Endothelial cell of umbilical vein (primary cell): ENCODE measurements around the gene ANAPC5. TPM values are rescaled to one million over a fixed set of nuclear protein-coding genes. Genes with fewer than 3 reads are reported as not detected.

Source experiments
- BruUV-seq: library from RNA; stranded (reverse); fragments of 400-500 nt; replicated peaks from 2 replicates; lab custom pipeline; 2021; lab: Mats Ljungman, UMichigan
- CTCF ChIA-PET: fragments of 300-600, 350-600 bp; sonication (Branson Sonifier 250); formaldehyde crosslinking; loops from one replicate; lab custom pipeline; 2021; ENCODE audit warnings: antibody characterized with exemption, inconsistent platforms; lab: Charles Lee
- POLR2A ChIA-PET: fragments of 300-600, 350-600 bp; sonication (Branson Sonifier 250); formaldehyde crosslinking; loops from one replicate; lab custom pipeline; 2021; ENCODE audit warnings: antibody characterized with exemption, inconsistent platforms; lab: Charles Lee
- DNase-seq: peaks from one replicate; pipeline ENCODE4 v3.0.0-alpha.2; 2011; ENCODE audit warnings: low read depth, low spot score
- FAIRE-seq: peaks from 2 replicates; lab custom pipeline; 2011; peaks lifted over from hg19 to GRCh38; lab: Jason Lieb, UNC
- H2AFZ ChIP-seq: 2 replicates; pipeline ENCODE4 v1.6.0; 2012; ENCODE audit warnings: low read depth, low read length, control low read depth, inconsistent platforms
- H3K27ac ChIP-seq: 2 replicates; pipeline ENCODE4 v1.5.1; 2011; ENCODE audit warnings: low read depth, mild to moderate bottlenecking, control low read depth, low read length, moderate library complexity; ENCODE audit not compliant: insufficient read depth
- H3K27me3 ChIP-seq, 2 experiments: 2 replicates each; pipeline versions ENCODE4 v1.6.0 to v1.6.1; 2011; ENCODE audit warnings: low read length in 2 of 2, mixed read lengths in 1 of 2; ENCODE audit not compliant: control insufficient read depth in 2 of 2, insufficient read depth in 2 of 2
- H3K36me3 ChIP-seq, 2 experiments: 2 replicates in 1 of 2; 3 replicates in 1 of 2; pipeline ENCODE4 v1.5.1; 2011; ENCODE audit warnings: low read length in 2 of 2, mild to moderate bottlenecking in 1 of 2, moderate library complexity in 1 of 2; ENCODE audit not compliant: control insufficient read depth in 2 of 2, insufficient read depth in 2 of 2; ENCODE audit errors: extremely low read depth in 1 of 2
- H3K4me1 ChIP-seq: 3 replicates; pipeline ENCODE4 v1.5.1; 2011; ENCODE audit warnings: mild to moderate bottlenecking, low read length; ENCODE audit not compliant: control insufficient read depth, insufficient read depth; ENCODE audit errors: extremely low read depth
- H3K4me2 ChIP-seq: 2 replicates; pipeline ENCODE4 v1.6.1; 2011; ENCODE audit warnings: low read length, control low read depth, mixed read lengths; ENCODE audit not compliant: insufficient read depth
- H3K4me3 ChIP-seq, 3 experiments: fragments of 200-600 bp in 1 of 3; sonication (generic), shearing (Covaris generic) in 1 of 3; replicated peaks in 1 of 3; 2 replicates each; pipeline ENCODE4 v1.5.1; 2011 to 2016; ENCODE audit warnings: control low read depth in 3 of 3, low read length in 3 of 3, mild to moderate bottlenecking in 2 of 3, inconsistent platforms in 1 of 3, low read depth in 1 of 3, moderate library complexity in 1 of 3; ENCODE audit not compliant: insufficient read depth in 1 of 3
- H3K79me2 ChIP-seq: 2 replicates; pipeline ENCODE4 v1.6.0; 2012; ENCODE audit warnings: low read length, inconsistent platforms; ENCODE audit not compliant: control insufficient read depth, insufficient read depth
- H3K9ac ChIP-seq: replicated peaks from 2 replicates; pipeline ENCODE3; 2011; ENCODE audit warnings: low read length, control low read depth; ENCODE audit not compliant: insufficient read depth; ENCODE audit errors: extremely low read depth
- H3K9me1 ChIP-seq: replicated peaks from 3 replicates; pipeline ENCODE4 v1.6.0; 2011; ENCODE audit warnings: mild to moderate bottlenecking, low read length; ENCODE audit not compliant: control insufficient read depth, insufficient read depth; ENCODE audit errors: extremely low read depth
- H3K9me3 ChIP-seq: replicated peaks from 2 replicates; pipeline ENCODE4 v1.5.1; 2012; ENCODE audit warnings: low read length, inconsistent platforms; ENCODE audit not compliant: control insufficient read depth, insufficient read depth
- H4K20me1 ChIP-seq: replicated peaks from 2 replicates; pipeline ENCODE3; 2011; ENCODE audit warnings: mild to moderate bottlenecking, low read length; ENCODE audit not compliant: control insufficient read depth, insufficient read depth; ENCODE audit errors: extremely low read depth
- CTCF ChIP-seq, 2 donors: IDR thresholded peaks; 1 replicate in 1 of 2; 2 replicates in 1 of 2; pipeline ENCODE4 v1.5.1; 2011; ENCODE audit warnings: low read length in 2 of 2, mild to moderate bottlenecking in 2 of 2, moderate library complexity in 2 of 2, control low read depth in 1 of 2, inconsistent platforms in 1 of 2, low read depth in 1 of 2; ENCODE audit not compliant: insufficient read depth in 1 of 2; ENCODE audit errors: extremely low read depth in 1 of 2
- EZH2 ChIP-seq: IDR thresholded peaks from 2 replicates; pipeline ENCODE4 v1.6.1; 2012; ENCODE audit warnings: borderline replicate concordance, low read depth, mild to moderate bottlenecking, moderate library complexity, low read length, inconsistent platforms; ENCODE audit not compliant: severe bottlenecking
- FOS ChIP-seq: IDR thresholded peaks from 2 replicates; pipeline ENCODE4 v1.6.1; 2011; ENCODE audit warnings: mild to moderate bottlenecking, low read length, moderate library complexity, borderline replicate concordance; ENCODE audit not compliant: insufficient read depth
- GATA2 ChIP-seq: IDR thresholded peaks from 2 replicates; pipeline ENCODE4 v1.7.0; 2011; ENCODE audit warnings: low read depth, mild to moderate bottlenecking, moderate library complexity, mixed read lengths, low read length; ENCODE audit not compliant: insufficient read length, insufficient read depth
- JUN ChIP-seq: IDR thresholded peaks from 2 replicates; pipeline ENCODE4 v1.6.1; 2011; ENCODE audit warnings: borderline replicate concordance, low read depth; ENCODE audit not compliant: insufficient read length, insufficient read depth
- MAX ChIP-seq: IDR thresholded peaks from 2 replicates; pipeline ENCODE4 v1.6.1; 2011; ENCODE audit not compliant: insufficient read depth, insufficient read length
- MYC ChIP-seq: IDR thresholded peaks from one replicate; pipeline ENCODE4 v1.6.1; 2011; ENCODE audit warnings: mild to moderate bottlenecking, low read depth, low read length
- POLR2A ChIP-seq: IDR thresholded peaks from 2 replicates; pipeline ENCODE4 v1.6.1; 2012; ENCODE audit warnings: low read depth, mild to moderate bottlenecking, control low read depth, low read length
- POLR2AphosphoS5 ChIP-seq: IDR thresholded peaks from 2 replicates; pipeline ENCODE4 v1.6.1; 2012; ENCODE audit warnings: low read depth, mild to moderate bottlenecking, control low read depth, low read length, moderate library complexity; ENCODE audit not compliant: insufficient read depth
- dilution Hi-C: fragments of 300-500 bp; cut with MboI; formaldehyde crosslinking; loops from one replicate; pipeline ENCODE4 v1.15.0; 2019; ENCODE audit warnings: low sequenced_read_pairs; ENCODE audit not compliant: extremely low pct_ligation_motif_present
- intact Hi-C: fragments of 100-400 bp; cut with micrococcal nuclease; formaldehyde crosslinking; loops from one replicate; pipeline ENCODE4 v1.10.0; 2022
- polyA plus RNA-seq, 4 experiments: library from polyadenylated mRNA; depleted of rRNA in 3 of 4; stranded (reverse) in 3 of 4; unstranded in 1 of 4; fragments of >200 nt; gene quantifications; 2 replicates each; pipeline versions ENCODE4 v1.2.1 to v1.2.3, GENCODE V29; 2011 to 2012; ENCODE audit warnings: missing spikeins in 1 of 4
- total RNA-seq: library from RNA; stranded (reverse); gene quantifications from 2 replicates; pipeline ENCODE4 v1.2.3, GENCODE V29; 2021

Gene ANAPC5
- total and polyA plus RNA-seq, 2 donors (not counting 3 experiments of a cell fraction or from before 2014, with no cell fraction given): 133 to 168 TPM

GRCh38 chr12:121284551-121285390, 67.4 kb downstream of the ANAPC5 start:
- TF ChIP-seq GATA2 (no peak), EZH2 (no peak), FOS (no peak), CTCF (IDR thresholded peaks at IDR 0.05; ENCODE audit: extremely low read depth in 1 of 2, insufficient read depth in 1 of 2, low read depth in 1 of 2, low read length in 2 of 2) (no peak), POLR2A (no peak), MAX (no peak), MYC (no peak), POLR2AphosphoS5 (no peak), JUN (no peak)
- H3K9ac ChIP-seq: no peak overlapping the region
- peaks cover 9% of the 10 kb centered on the region for H3K4me1 ChIP-seq
- no peak overlapping the region for H3K4me2 ChIP-seq
- H3K27me3 ChIP-seq: no peaks in the 10 kb centered on the region
- ChIA-PET POLR2A (no interaction called here), CTCF (interaction anchor here (1.9 kb wide), 1 partner anchor 11 kb away, joined by 5 read pairs; no protein-coding TSS in a partner anchor)
- H3K36me3 ChIP-seq: no peaks in the 10 kb centered on the region
- DNase-seq: peak; percentile 26
- H3K27ac ChIP-seq: no peak overlapping the region
- intact Hi-C loops: loop anchor here (1.0 kb wide), 1 partner anchor 11 kb away; no protein-coding TSS in a partner anchor
- H3K4me3 ChIP-seq: no peak overlapping the region
- H3K9me3 ChIP-seq: no peaks in the 10 kb centered on the region
- dilution Hi-C loops: no loop called here
- H2AFZ ChIP-seq: peak overlapping the region; percentile 7
- BruUV-seq: no TSS peak
- H3K9me1 ChIP-seq: no peaks in the 10 kb centered on the region
- H3K79me2 ChIP-seq: peaks cover 22% of the 10 kb centered on the region
- peak; percentile 37 for FAIRE-seq
- H4K20me1 ChIP-seq: peaks cover 4% of the 10 kb centered on the region
